Gastrocnemius medialis (tissue), 4 donors: ENCODE data around the gene APEX1.

ENCODE experiments used
- POLR2A ChIP-seq, 2 donors: fragments of 450-650 bp; IDR thresholded peaks; one replicate each; pipeline ENCODE4 v1.6.1; 2017; ENCODE audit warnings: antibody characterized with exemption in 2 of 2, mild to moderate bottlenecking in 2 of 2, moderate library complexity in 2 of 2
- TF ChIP-seq, protein P1 (sequence below), 5 experiments: fragments of 450-650 bp in 3 of 5; fragments of 200-600 bp in 2 of 5; sonication (generic) in 2 of 5; IDR thresholded peaks in 4 of 5; conservative IDR thresholded peaks in 1 of 5; 1 replicate in 4 of 5; 2 replicates in 1 of 5; pipeline ENCODE4 v1.5.1; 2016 to 2019; ENCODE audit warnings: antibody characterized with exemption in 5 of 5, mild to moderate bottlenecking in 3 of 5, moderate library complexity in 3 of 5

DNA sequence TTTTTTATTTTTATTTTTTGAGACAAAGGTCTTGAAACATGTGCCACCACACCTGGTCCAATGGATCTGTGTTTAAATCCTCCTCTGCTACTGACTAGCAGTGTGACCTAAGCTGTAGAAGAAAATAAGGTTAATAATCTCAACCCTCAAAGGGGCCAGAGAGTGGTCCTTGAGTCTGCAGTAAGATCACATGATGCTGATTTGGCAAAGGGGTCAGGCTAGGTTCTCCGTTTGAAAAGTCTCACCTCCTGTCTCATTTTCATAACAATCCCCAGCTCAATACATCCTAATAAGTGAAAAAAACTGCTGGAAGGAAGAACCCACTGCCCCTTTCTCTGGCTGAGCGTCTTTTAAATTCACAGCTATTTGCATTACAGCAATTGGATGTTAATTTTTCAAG is 33.8 kb upstream of the APEX1 start:
- TF ChIP-seq, protein P1, sequence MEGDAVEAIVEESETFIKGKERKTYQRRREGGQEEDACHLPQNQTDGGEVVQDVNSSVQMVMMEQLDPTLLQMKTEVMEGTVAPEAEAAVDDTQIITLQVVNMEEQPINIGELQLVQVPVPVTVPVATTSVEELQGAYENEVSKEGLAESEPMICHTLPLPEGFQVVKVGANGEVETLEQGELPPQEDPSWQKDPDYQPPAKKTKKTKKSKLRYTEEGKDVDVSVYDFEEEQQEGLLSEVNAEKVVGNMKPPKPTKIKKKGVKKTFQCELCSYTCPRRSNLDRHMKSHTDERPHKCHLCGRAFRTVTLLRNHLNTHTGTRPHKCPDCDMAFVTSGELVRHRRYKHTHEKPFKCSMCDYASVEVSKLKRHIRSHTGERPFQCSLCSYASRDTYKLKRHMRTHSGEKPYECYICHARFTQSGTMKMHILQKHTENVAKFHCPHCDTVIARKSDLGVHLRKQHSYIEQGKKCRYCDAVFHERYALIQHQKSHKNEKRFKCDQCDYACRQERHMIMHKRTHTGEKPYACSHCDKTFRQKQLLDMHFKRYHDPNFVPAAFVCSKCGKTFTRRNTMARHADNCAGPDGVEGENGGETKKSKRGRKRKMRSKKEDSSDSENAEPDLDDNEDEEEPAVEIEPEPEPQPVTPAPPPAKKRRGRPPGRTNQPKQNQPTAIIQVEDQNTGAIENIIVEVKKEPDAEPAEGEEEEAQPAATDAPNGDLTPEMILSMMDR (IDR thresholded peaks at IDR 0.05 in 4 of 5, conservative IDR thresholded peaks at IDR 0.05 in 1 of 5): no peak
- no peak for TF ChIP-seq POLR2A (IDR thresholded peaks at IDR 0.05)
